HEK293 (cell line): Measurements from ENCODE around the gene PGAP6.

Source experiments
- BCL11B ChIP-seq: fragments of 450-650 bp; formaldehyde crosslinking; IDR thresholded peaks from 2 replicates; pipeline ENCODE4 v1.5.1; 2016; ENCODE audit warnings: low read depth, missing biosample characterization, missing genetic modification characterization
- ELK4 ChIP-seq: IDR thresholded peaks from 2 replicates; pipeline ENCODE4 v1.6.1; 2011; ENCODE audit warnings: mild to moderate bottlenecking, low read depth, low read length, borderline replicate concordance
- GLI4 ChIP-seq: fragments of 450-650 bp; formaldehyde crosslinking; IDR thresholded peaks from 2 replicates; pipeline ENCODE4 v1.5.1; 2016; ENCODE audit warnings: missing biosample characterization, missing genetic modification characterization
- HOXD13 ChIP-seq: sonication (generic); formaldehyde crosslinking; IDR thresholded peaks from 2 replicates; pipeline ENCODE4 v1.8.0; 2022; ENCODE audit warnings: missing genetic modification reagents, borderline replicate concordance
- KLF7 ChIP-seq: fragments of 450-650 bp; formaldehyde crosslinking; IDR thresholded peaks from 2 replicates; pipeline ENCODE4 v1.5.1; 2016; ENCODE audit warnings: missing biosample characterization, missing genetic modification characterization, borderline replicate concordance
- MZF1 ChIP-seq: fragments of 450-650 bp; formaldehyde crosslinking; IDR thresholded peaks from 2 replicates; pipeline ENCODE4 v1.5.1; 2017; ENCODE audit warnings: missing biosample characterization, missing genetic modification characterization, borderline replicate concordance
- OSR2 ChIP-seq: fragments of 450-650 bp; formaldehyde crosslinking; IDR thresholded peaks from 2 replicates; pipeline ENCODE4 v1.5.1; 2016; ENCODE audit warnings: missing biosample characterization, missing genetic modification characterization
- PATZ1 ChIP-seq: fragments of 450-650 bp; formaldehyde crosslinking; IDR thresholded peaks from 2 replicates; pipeline ENCODE4 v1.5.1; 2016; ENCODE audit warnings: missing biosample characterization, missing genetic modification characterization
- PRDM1 ChIP-seq: fragments of 450-650 bp; formaldehyde crosslinking; IDR thresholded peaks from 2 replicates; pipeline ENCODE4; 2016; ENCODE audit warnings: missing biosample characterization, missing genetic modification characterization
- ZEB2 ChIP-seq: fragments of 450-650 bp; formaldehyde crosslinking; IDR thresholded peaks from 2 replicates; pipeline ENCODE4 v1.5.1; 2016; ENCODE audit warnings: missing biosample characterization, missing genetic modification characterization
- ZFP69B ChIP-seq: fragments of 450-650 bp; formaldehyde crosslinking; IDR thresholded peaks from 2 replicates; pipeline ENCODE4 v1.5.1; 2016; ENCODE audit warnings: missing biosample characterization, missing genetic modification characterization
- ZNF10 ChIP-seq: fragments of 450-650 bp; formaldehyde crosslinking; IDR thresholded peaks from 2 replicates; pipeline ENCODE4 v1.5.1; 2017; ENCODE audit warnings: missing biosample characterization, missing genetic modification characterization
- ZNF132 ChIP-seq: fragments of 450-650 bp; formaldehyde crosslinking; IDR thresholded peaks from 2 replicates; pipeline ENCODE4 v1.5.1; 2017; ENCODE audit warnings: missing biosample characterization, missing genetic modification characterization, borderline replicate concordance
- ZNF138 ChIP-seq: fragments of 450-650 bp; formaldehyde crosslinking; IDR thresholded peaks from 2 replicates; pipeline ENCODE4 v1.5.1; 2016; ENCODE audit warnings: missing biosample characterization, missing genetic modification characterization, borderline replicate concordance
- ZNF174 ChIP-seq: fragments of 450-650 bp; formaldehyde crosslinking; IDR thresholded peaks from 2 replicates; pipeline ENCODE4 v1.5.0; 2017; ENCODE audit warnings: missing biosample characterization, mild to moderate bottlenecking, missing genetic modification characterization
- ZNF184 ChIP-seq: fragments of 450-650 bp; IDR thresholded peaks from 2 replicates; pipeline ENCODE4 v1.5.1; 2018; ENCODE audit warnings: missing biosample characterization, mild to moderate bottlenecking, missing genetic modification characterization
- ZNF202 ChIP-seq: fragments of 450-650 bp; formaldehyde crosslinking; IDR thresholded peaks from 2 replicates; pipeline ENCODE4 v1.5.1; 2016; ENCODE audit warnings: missing biosample characterization, missing genetic modification characterization, borderline replicate concordance
- ZNF280C ChIP-seq: fragments of 450-650 bp; formaldehyde crosslinking; IDR thresholded peaks from 2 replicates; pipeline ENCODE4 v1.5.1; 2016; ENCODE audit warnings: missing biosample characterization, missing genetic modification characterization
- ZNF324 ChIP-seq: fragments of 450-650 bp; formaldehyde crosslinking; IDR thresholded peaks from 2 replicates; pipeline ENCODE4 v1.5.1; 2016; ENCODE audit warnings: missing biosample characterization, missing genetic modification characterization
- ZNF354C ChIP-seq: fragments of 450-650 bp; formaldehyde crosslinking; IDR thresholded peaks from 2 replicates; pipeline ENCODE4 v1.5.1; 2016; ENCODE audit warnings: missing biosample characterization, missing genetic modification characterization, low read depth, borderline replicate concordance
- ZNF404 ChIP-seq: fragments of 450-650 bp; formaldehyde crosslinking; IDR thresholded peaks from 2 replicates; pipeline ENCODE4 v1.5.1; 2017; ENCODE audit warnings: missing biosample characterization, missing genetic modification characterization
- ZNF416 ChIP-seq: fragments of 450-650 bp; formaldehyde crosslinking; IDR thresholded peaks from 2 replicates; pipeline ENCODE4 v1.5.1; 2016; ENCODE audit warnings: missing biosample characterization, missing genetic modification characterization
- ZNF426 ChIP-seq: fragments of 450-650 bp; formaldehyde crosslinking; IDR thresholded peaks from 2 replicates; pipeline ENCODE4 v1.5.1; 2017; ENCODE audit warnings: missing biosample characterization, missing genetic modification characterization, mild to moderate bottlenecking, inconsistent platforms, moderate library complexity
- ZNF488 ChIP-seq: fragments of 450-650 bp; formaldehyde crosslinking; IDR thresholded peaks from 2 replicates; pipeline ENCODE4 v1.5.1; 2016; ENCODE audit warnings: missing biosample characterization, missing genetic modification characterization
- ZNF513 ChIP-seq: fragments of 450-650 bp; IDR thresholded peaks from 2 replicates; pipeline ENCODE4 v1.5.1; 2018; ENCODE audit warnings: missing biosample characterization, missing genetic modification characterization
- ZNF521 ChIP-seq: fragments of 450-650 bp; formaldehyde crosslinking; IDR thresholded peaks from 2 replicates; pipeline ENCODE4 v1.5.1; 2017; ENCODE audit warnings: missing biosample characterization, mild to moderate bottlenecking, missing genetic modification characterization
- ZNF529 ChIP-seq: fragments of 450-650 bp; formaldehyde crosslinking; IDR thresholded peaks from 2 replicates; pipeline ENCODE4 v1.5.1; 2017; ENCODE audit warnings: missing genetic modification characterization, missing biosample characterization; ENCODE audit not compliant: insufficient replicate concordance
- ZNF549 ChIP-seq: fragments of 450-650 bp; IDR thresholded peaks from 2 replicates; pipeline ENCODE4 v1.5.1; 2018; ENCODE audit warnings: missing biosample characterization, missing genetic modification characterization, mild to moderate bottlenecking, inconsistent platforms, moderate library complexity
- ZNF560 ChIP-seq: fragments of 450-650 bp; formaldehyde crosslinking; IDR thresholded peaks from 2 replicates; pipeline ENCODE4 v1.5.1; 2017; ENCODE audit warnings: missing biosample characterization, missing genetic modification characterization, borderline replicate concordance
- ZNF692 ChIP-seq: fragments of 450-650 bp; formaldehyde crosslinking; IDR thresholded peaks from 2 replicates; pipeline ENCODE4 v1.5.1; 2016; ENCODE audit warnings: missing biosample characterization, missing genetic modification characterization
- ZNF776 ChIP-seq: fragments of 450-650 bp; formaldehyde crosslinking; IDR thresholded peaks from 2 replicates; pipeline ENCODE4 v1.5.0; 2017; ENCODE audit warnings: missing biosample characterization, missing genetic modification characterization, borderline replicate concordance

The PGAP6 gene

GRCh38 chr16:324451-325334, 57.1 kb downstream of the PGAP6 start (continued):
- TF ChIP-seq ZNF138 = no peak
- no peak for TF ChIP-seq MZF1
- peak; percentile 77 for TF ChIP-seq PATZ1 (tag by site-specific recombination)
- TF ChIP-seq ZNF404 (tag by site-specific recombination) = no peak
- no peak for TF ChIP-seq HOXD13 (CRISPR knock-in tag)
- no peak for TF ChIP-seq ZNF513 (tag by site-specific recombination)
- no peak for TF ChIP-seq BCL11B (tag by site-specific recombination)
- peak; percentile 99 for TF ChIP-seq OSR2 (tag by site-specific recombination)
- TF ChIP-seq ELK4 = no peak
- no peak for TF ChIP-seq ZNF560 (tag by site-specific recombination)
- TF ChIP-seq GLI4 = no peak
- no peak for TF ChIP-seq ZNF416 (tag by site-specific recombination)
- TF ChIP-seq ZNF692 (tag by site-specific recombination) = peak; percentile 50; the same call in 1 of the 2 replicates
- no peak for TF ChIP-seq ZNF426 (tag by site-specific recombination)
- TF ChIP-seq ZFP69B (tag by site-specific recombination) = no peak; the same call in none of the 2 replicates
- TF ChIP-seq ZNF132 (tag by site-specific recombination) = no peak
- no peak for TF ChIP-seq ZNF776 (tag by site-specific recombination)
- TF ChIP-seq ZNF184 (tag by site-specific recombination) = no peak
- peak; percentile 87; the same call in 1 of the 2 replicates for TF ChIP-seq ZNF324 (tag by site-specific recombination)
- TF ChIP-seq ZNF521 = no peak
- peak; percentile 86 for TF ChIP-seq ZEB2 (tag by site-specific recombination)
- TF ChIP-seq ZNF354C (tag by site-specific recombination) = no peak
- TF ChIP-seq ZNF529 = no peak
- no peak for TF ChIP-seq ZNF549 (tag by site-specific recombination)
- peak; percentile 95 for TF ChIP-seq KLF7
- peak; percentile 96 for TF ChIP-seq ZNF488 (tag by site-specific recombination)
- TF ChIP-seq PRDM1 (tag by site-specific recombination) = no peak
- TF ChIP-seq ZNF280C (tag by site-specific recombination) = no peak
- no peak for TF ChIP-seq ZNF174 (tag by site-specific recombination)
- peak; percentile 77 for TF ChIP-seq ZNF10 (tag by site-specific recombination)
- TF ChIP-seq ZNF202 (tag by site-specific recombination) = no peak
